HepG2 (cell line): Measurements from ENCODE around the gene PKDREJ. TPM values are rescaled to one million over a fixed set of nuclear protein-coding genes. Genes with fewer than 3 reads are reported as not detected.

Experiments used
- ATAC-seq: fragments of 200-7000 bp; cut with Tn5 transposase; 3 replicates; pipeline ENCODE4 v1.9.1; 2020; ENCODE audit warnings: mild to moderate bottlenecking, moderate library complexity
- BruUV-seq: library from RNA; stranded (reverse); fragments of 400-500 nt; replicated peaks from 2 replicates; lab custom pipeline; 2021; lab: Mats Ljungman, UMichigan
- CTCF ChIA-PET: fragments of 300-600 bp; formaldehyde crosslinking; extraction: SDS; loops from one replicate; lab custom pipeline; 2021; ENCODE audit warnings: low total read pairs, inconsistent platforms, low intra/inter-chr PET ratio; lab: Yijun Ruan, JAX
- POLR2A ChIA-PET: fragments of 350-600 bp; sonication (Branson Sonifier 250); formaldehyde crosslinking; loops from one replicate; lab custom pipeline; 2020; ENCODE audit warnings: antibody characterized with exemption, inconsistent platforms; lab: Yijun Ruan, JAX
- DNase-seq: peaks from one replicate; pipeline ENCODE4 v3.0.0-alpha.2; 2015; ENCODE audit warnings: low spot score
- FAIRE-seq: peaks from 3 replicates; lab custom pipeline; 2011; peaks lifted over from hg19 to GRCh38; lab: Jason Lieb, UNC
- H2AFZ ChIP-seq: one replicate; pipeline ENCODE4 v1.6.1; 2011; ENCODE audit warnings: low read length, inconsistent platforms
- H3K27ac ChIP-seq: fragments of 300-600 bp; 3 replicates; pipeline ENCODE4 v1.8.0; 2011; ENCODE audit warnings: mixed run types, mild to moderate bottlenecking, mixed read lengths, low read length, inconsistent platforms; ENCODE audit not compliant: insufficient read depth; ENCODE audit errors: extremely low read length
- H3K27me3 ChIP-seq, 2 experiments: fragments of 200-600 bp in 1 of 2; 2 replicates in 1 of 2; 3 replicates in 1 of 2; pipeline versions ENCODE4 v1.6.0 to v1.8.0; 2011; ENCODE audit warnings: low read length in 2 of 2, mild to moderate bottlenecking in 2 of 2, moderate library complexity in 2 of 2, inconsistent platforms in 1 of 2; ENCODE audit not compliant: insufficient read depth in 2 of 2, control insufficient read depth in 1 of 2
- H3K36me3 ChIP-seq, 2 experiments: fragments of 200-600 bp in 1 of 2; replicated peaks in 1 of 2; 2 replicates in 1 of 2; 3 replicates in 1 of 2; pipeline versions ENCODE4 v1.5.1 to v1.8.0; 2011; ENCODE audit warnings: low read length in 2 of 2, inconsistent platforms in 1 of 2; ENCODE audit not compliant: insufficient read depth in 2 of 2, control insufficient read depth in 1 of 2
- H3K4me1 ChIP-seq: 2 replicates; pipeline ENCODE4 v1.5.1; 2012; ENCODE audit warnings: low read length, inconsistent platforms; ENCODE audit not compliant: insufficient read depth
- H3K4me2 ChIP-seq: 2 replicates; pipeline ENCODE4 v1.6.0; 2011; ENCODE audit warnings: low read depth, low read length, inconsistent platforms
- H3K4me3 ChIP-seq, 3 experiments: fragments of 200-600 bp in 1 of 3; sonication (generic), shearing (Covaris generic) in 1 of 3; replicated peaks in 1 of 3; 2 replicates each; pipeline ENCODE4 v1.5.1; 2011 to 2016; ENCODE audit warnings: low read length in 3 of 3, inconsistent platforms in 2 of 3, low read depth in 2 of 3, mild to moderate bottlenecking in 2 of 3, control low read depth in 1 of 3, mixed read lengths in 1 of 3; ENCODE audit not compliant: insufficient read depth in 1 of 3
- H3K79me2 ChIP-seq: one replicate; pipeline ENCODE4 v1.6.1; 2011; ENCODE audit warnings: low read length, inconsistent platforms; ENCODE audit not compliant: insufficient read depth
- H3K9ac ChIP-seq: 2 replicates; pipeline ENCODE4 v1.6.0; 2011; ENCODE audit warnings: mild to moderate bottlenecking, low read depth, low read length, inconsistent platforms; ENCODE audit not compliant: insufficient read depth
- H3K9me3 ChIP-seq: 2 replicates; pipeline ENCODE4 v1.5.1; 2012; ENCODE audit warnings: mild to moderate bottlenecking, low read length
- H4K20me1 ChIP-seq: 2 replicates; pipeline ENCODE4 v1.6.0; 2011; ENCODE audit warnings: inconsistent platforms, mild to moderate bottlenecking, low read length, moderate library complexity; ENCODE audit not compliant: insufficient read depth
- AGO2 ChIP-seq: fragments of 200-400 bp; formaldehyde crosslinking; optimal IDR thresholded peaks from 2 replicates; pipeline ENCODE3; 2017; ENCODE audit warnings: mild to moderate bottlenecking, low read depth, low read length, moderate library complexity
- ATF1 ChIP-seq: IDR thresholded peaks from 2 replicates; pipeline ENCODE4 v1.6.1; 2016; ENCODE audit warnings: mild to moderate bottlenecking, control low read depth
- CENPT ChIP-seq: sonication (generic); formaldehyde crosslinking; IDR thresholded peaks from 2 replicates; pipeline ENCODE4 v1.8.0; 2022; ENCODE audit warnings: low read depth, mild to moderate bottlenecking, moderate library complexity, missing genetic modification reagents
- GABPB1 ChIP-seq: IDR thresholded peaks from 2 replicates; pipeline ENCODE4 v1.6.1; 2016; ENCODE audit warnings: mild to moderate bottlenecking, missing genetic modification reagents, moderate library complexity, missing compliant biosample characterization
- GLI4 ChIP-seq: sonication (generic); formaldehyde crosslinking; IDR thresholded peaks from 2 replicates; pipeline ENCODE4 v1.5.1; 2020; ENCODE audit warnings: missing genetic modification reagents, mild to moderate bottlenecking, moderate library complexity, borderline replicate concordance
- HNRNPH1 ChIP-seq: fragments of 200-400 bp; formaldehyde crosslinking; optimal IDR thresholded peaks from 2 replicates; pipeline ENCODE3; 2017; ENCODE audit warnings: mild to moderate bottlenecking, low read depth, low read length
- MATR3 ChIP-seq: sonication (generic); formaldehyde crosslinking; IDR thresholded peaks from 2 replicates; pipeline ENCODE4 v1.4.0; 2020; ENCODE audit warnings: missing genetic modification reagents
- POLR2A ChIP-seq, 2 experiments: IDR thresholded peaks; 2 replicates each; pipeline ENCODE4 v1.6.1; 2011; ENCODE audit warnings: low read depth in 2 of 2, low read length in 2 of 2, mild to moderate bottlenecking in 1 of 2, moderate library complexity in 1 of 2; ENCODE audit not compliant: insufficient read depth in 1 of 2
- RBFOX2 ChIP-seq: fragments of 200-400 bp; formaldehyde crosslinking; IDR thresholded peaks from 2 replicates; pipeline ENCODE4 v1.6.1; 2017; ENCODE audit warnings: low read depth, mild to moderate bottlenecking, low read length
- SIX1 ChIP-seq: sonication (generic); formaldehyde crosslinking; IDR thresholded peaks from 2 replicates; pipeline ENCODE4 v1.4.0; 2020; ENCODE audit warnings: missing genetic modification reagents, borderline replicate concordance
- SRY ChIP-seq: sonication (generic); formaldehyde crosslinking; IDR thresholded peaks from 2 replicates; pipeline ENCODE4 v1.8.0; 2022; ENCODE audit warnings: mild to moderate bottlenecking, missing genetic modification reagents
- TP53 ChIP-seq: sonication (generic); formaldehyde crosslinking; conservative IDR thresholded peaks from 2 replicates; pipeline ENCODE4 v1.4.0; 2020; ENCODE audit warnings: missing genetic modification reagents
- ZFP36L1 ChIP-seq: sonication (generic); formaldehyde crosslinking; IDR thresholded peaks from 2 replicates; pipeline ENCODE4 v1.8.0; 2022; ENCODE audit warnings: mild to moderate bottlenecking, missing genetic modification reagents, moderate library complexity
- ZNF138 ChIP-seq: sonication (generic); formaldehyde crosslinking; IDR thresholded peaks from 2 replicates; pipeline ENCODE4 v1.5.0; 2020; ENCODE audit warnings: mild to moderate bottlenecking, low read depth, missing genetic modification reagents
- ZNF562 ChIP-seq: sonication (generic); formaldehyde crosslinking; IDR thresholded peaks from 2 replicates; pipeline ENCODE4 v1.8.0; 2022; ENCODE audit warnings: missing genetic modification reagents, borderline replicate concordance
- ZNF816 ChIP-seq: sonication (generic); formaldehyde crosslinking; IDR thresholded peaks from 2 replicates; pipeline ENCODE4 v1.8.0; 2022; ENCODE audit warnings: missing genetic modification reagents, mild to moderate bottlenecking, borderline replicate concordance
- WGBS: methylation state at CpG from one replicate; pipeline ENCODE4 v1.1.6; 2017; ENCODE audit warnings: low lambda C conversion rate; 5-methylcytosine and 5-hydroxymethylcytosine counted together
- in situ Hi-C: cut with HindIII; loops from 2 replicates; pipeline ENCODE4 v1.10.0; 2017; ENCODE audit warnings: low pct_unique_long_range_greater_than_20kb; ENCODE audit not compliant: extremely low pct_ligation_motif_present
- intact Hi-C: fragments of 100-400 bp; cut with micrococcal nuclease; formaldehyde crosslinking; loops from one replicate; pipeline ENCODE4 v1.10.0; 2022; ENCODE audit not compliant: unreplicated experiment
- polyA plus RNA-seq, 8 experiments: library from polyadenylated mRNA; depleted of rRNA in 3 of 8; stranded (reverse) in 7 of 8; unstranded in 1 of 8; fragments of >200 nt; fragmentation: Illumina TruSeq in 4 of 8; extraction: Trizol in 4 of 8; gene quantifications; 2 replicates each; pipeline versions ENCODE4 v1.2.1 to v1.2.3, GENCODE V29; 2011 to 2016; ENCODE audit warnings: low read depth in 4 of 8, missing spikeins in 1 of 8, mixed read lengths in 1 of 8; ENCODE audit not compliant: insufficient read depth in 1 of 8
- total RNA-seq, 5 experiments: library from RNA; depleted of rRNA; stranded (reverse); fragments of >200 nt; fragmentation: Illumina TruSeq; extraction: Trizol; gene quantifications; 2 replicates each; pipeline ENCODE4 v1.2.3, GENCODE V29; 2016; ENCODE audit warnings: low read depth in 1 of 5
- TF ChIP-seq, protein P1 (sequence below): sonication (generic); formaldehyde crosslinking; IDR thresholded peaks from 2 replicates; pipeline ENCODE4 v1.5.0; 2020; ENCODE audit warnings: mild to moderate bottlenecking, missing genetic modification reagents, borderline replicate concordance

The PKDREJ gene
- total and polyA plus RNA-seq, 2 of the 13 experiments (the other 11 are each of a cell fraction or from before 2014, with no cell fraction given), result not detected

DNA sequence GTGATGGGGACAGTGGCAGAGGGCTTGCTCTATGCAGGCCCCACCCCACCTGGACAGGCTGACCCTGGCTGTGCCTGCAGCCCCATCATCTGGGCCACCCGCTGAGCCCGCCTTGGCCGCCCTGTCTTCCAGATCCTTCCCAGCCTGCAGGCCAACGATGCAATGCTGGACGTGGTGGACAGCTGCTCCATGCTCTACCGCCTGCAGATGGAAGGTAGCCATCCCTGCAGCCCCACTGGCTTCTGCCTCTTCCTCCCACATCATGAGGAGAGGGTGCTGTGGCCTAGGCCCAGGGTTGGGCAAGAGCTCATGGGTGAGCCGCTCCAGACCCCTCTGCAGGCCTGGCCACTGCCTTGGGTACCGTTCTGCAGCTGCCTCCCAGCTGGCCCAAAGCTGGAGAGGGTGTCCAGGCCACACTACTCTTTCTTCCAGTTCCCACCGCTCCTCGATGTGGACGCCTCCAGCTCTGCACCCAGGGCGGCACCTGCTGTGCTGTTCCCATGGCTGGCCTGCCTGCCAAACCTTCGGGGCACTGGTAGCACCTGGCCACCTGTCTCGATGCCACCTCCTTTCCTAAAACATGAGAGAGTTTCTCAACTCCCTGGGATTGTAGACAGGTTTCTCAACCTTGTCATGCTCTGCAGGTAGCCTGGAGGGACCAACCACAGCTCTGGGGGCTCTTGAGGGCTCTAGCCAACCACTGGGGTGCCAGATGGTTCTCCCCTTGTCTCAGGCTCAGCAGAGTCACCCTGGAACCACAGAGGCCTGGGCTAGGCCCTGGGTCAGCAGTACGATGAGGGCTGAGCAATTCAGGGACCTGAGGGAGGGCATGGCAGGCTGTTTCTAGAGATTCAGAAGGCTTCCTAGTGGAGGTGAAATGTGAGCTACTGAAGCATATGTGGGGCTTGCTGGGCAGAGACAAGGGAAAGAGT is 24.1 kb upstream of the PKDREJ start:
- H3K4me2 ChIP-seq, result no peak overlapping the region
- TF ChIP-seq POLR2A (IDR thresholded peaks at IDR 0.05; ENCODE audit: insufficient read depth in 1 of 2, low read depth in 2 of 2, low read length in 2 of 2) (peak in 1 of 2 experiments; percentile 13; a peak in 1 of 4 replicates), RBFOX2 (peak; percentile 63), ZFP36L1 (CRISPR knock-in tag) (no peak), ZNF562 (CRISPR knock-in tag) (no peak), TP53 (CRISPR knock-in tag) (no peak), ZNF138 (CRISPR knock-in tag) (no peak), HNRNPH1 (no peak), MATR3 (no peak), SRY (CRISPR knock-in tag) (0 out of 2 replicates have a peak, but pooled peaks have one; percentile 55), GABPB1 (CRISPR knock-in tag) (no peak), AGO2 (peak; percentile 91), ZNF816 (CRISPR knock-in tag) (no peak), ATF1 (CRISPR knock-in tag) (no peak), SIX1 (CRISPR knock-in tag) (no peak), GLI4 (no peak), CENPT (CRISPR knock-in tag) (no peak)
- TF ChIP-seq, protein P1, sequence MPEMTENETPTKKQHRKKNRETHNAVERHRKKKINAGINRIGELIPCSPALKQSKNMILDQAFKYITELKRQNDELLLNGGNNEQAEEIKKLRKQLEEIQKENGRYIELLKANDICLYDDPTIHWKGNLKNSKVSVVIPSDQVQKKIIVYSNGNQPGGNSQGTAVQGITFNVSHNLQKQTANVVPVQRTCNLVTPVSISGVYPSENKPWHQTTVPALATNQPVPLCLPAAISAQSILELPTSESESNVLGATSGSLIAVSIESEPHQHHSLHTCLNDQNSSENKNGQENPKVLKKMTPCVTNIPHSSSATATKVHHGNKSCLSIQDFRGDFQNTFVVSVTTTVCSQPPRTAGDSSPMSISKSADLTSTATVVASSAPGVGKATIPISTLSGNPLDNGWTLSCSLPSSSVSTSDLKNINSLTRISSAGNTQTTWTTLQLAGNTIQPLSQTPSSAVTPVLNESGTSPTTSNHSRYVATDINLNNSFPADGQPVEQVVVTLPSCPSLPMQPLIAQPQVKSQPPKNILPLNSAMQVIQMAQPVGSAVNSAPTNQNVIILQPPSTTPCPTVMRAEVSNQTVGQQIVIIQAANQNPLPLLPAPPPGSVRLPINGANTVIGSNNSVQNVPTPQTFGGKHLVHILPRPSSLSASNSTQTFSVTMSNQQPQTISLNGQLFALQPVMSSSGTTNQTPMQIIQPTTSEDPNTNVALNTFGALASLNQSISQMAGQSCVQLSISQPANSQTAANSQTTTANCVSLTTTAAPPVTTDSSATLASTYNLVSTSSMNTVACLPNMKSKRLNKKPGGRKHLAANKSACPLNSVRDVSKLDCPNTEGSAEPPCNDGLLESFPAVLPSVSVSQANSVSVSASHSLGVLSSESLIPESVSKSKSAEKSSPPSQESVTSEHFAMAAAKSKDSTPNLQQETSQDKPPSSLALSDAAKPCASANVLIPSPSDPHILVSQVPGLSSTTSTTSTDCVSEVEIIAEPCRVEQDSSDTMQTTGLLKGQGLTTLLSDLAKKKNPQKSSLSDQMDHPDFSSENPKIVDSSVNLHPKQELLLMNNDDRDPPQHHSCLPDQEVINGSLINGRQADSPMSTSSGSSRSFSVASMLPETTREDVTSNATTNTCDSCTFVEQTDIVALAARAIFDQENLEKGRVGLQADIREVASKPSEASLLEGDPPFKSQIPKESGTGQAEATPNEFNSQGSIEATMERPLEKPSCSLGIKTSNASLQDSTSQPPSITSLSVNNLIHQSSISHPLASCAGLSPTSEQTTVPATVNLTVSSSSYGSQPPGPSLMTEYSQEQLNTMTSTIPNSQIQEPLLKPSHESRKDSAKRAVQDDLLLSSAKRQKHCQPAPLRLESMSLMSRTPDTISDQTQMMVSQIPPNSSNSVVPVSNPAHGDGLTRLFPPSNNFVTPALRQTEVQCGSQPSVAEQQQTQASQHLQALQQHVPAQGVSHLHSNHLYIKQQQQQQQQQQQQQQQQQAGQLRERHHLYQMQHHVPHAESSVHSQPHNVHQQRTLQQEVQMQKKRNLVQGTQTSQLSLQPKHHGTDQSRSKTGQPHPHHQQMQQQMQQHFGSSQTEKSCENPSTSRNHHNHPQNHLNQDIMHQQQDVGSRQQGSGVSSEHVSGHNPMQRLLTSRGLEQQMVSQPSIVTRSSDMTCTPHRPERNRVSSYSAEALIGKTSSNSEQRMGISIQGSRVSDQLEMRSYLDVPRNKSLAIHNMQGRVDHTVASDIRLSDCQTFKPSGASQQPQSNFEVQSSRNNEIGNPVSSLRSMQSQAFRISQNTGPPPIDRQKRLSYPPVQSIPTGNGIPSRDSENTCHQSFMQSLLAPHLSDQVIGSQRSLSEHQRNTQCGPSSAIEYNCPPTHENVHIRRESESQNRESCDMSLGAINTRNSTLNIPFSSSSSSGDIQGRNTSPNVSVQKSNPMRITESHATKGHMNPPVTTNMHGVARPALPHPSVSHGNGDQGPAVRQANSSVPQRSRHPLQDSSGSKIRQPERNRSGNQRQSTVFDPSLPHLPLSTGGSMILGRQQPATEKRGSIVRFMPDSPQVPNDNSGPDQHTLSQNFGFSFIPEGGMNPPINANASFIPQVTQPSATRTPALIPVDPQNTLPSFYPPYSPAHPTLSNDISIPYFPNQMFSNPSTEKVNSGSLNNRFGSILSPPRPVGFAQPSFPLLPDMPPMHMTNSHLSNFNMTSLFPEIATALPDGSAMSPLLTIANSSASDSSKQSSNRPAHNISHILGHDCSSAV, result no peak

More for the DNA sequence above, 24.1 kb upstream of the PKDREJ start:
- in situ Hi-C loops (no loop called here), intact Hi-C loops (no loop called here)
- CTCF ChIA-PET, result no interaction called here
- Histone ChIP-seq H3K36me3 (peaks cover 49 to 85% of the 10 kb centered on the region in 2 experiments), H3K79me2 (no peaks in the 10 kb centered on the region), H3K27ac (no peak overlapping the region), H3K9ac (no peak overlapping the region), H2AFZ (no peak overlapping the region), H3K9me3 (no peaks in the 10 kb centered on the region), H3K27me3 (no peaks in the 10 kb centered on the region), H4K20me1 (no peaks in the 10 kb centered on the region), H3K4me3 (no peak overlapping the region), H3K4me1 (no peaks in the 10 kb centered on the region)
- DNase-seq (no peak), FAIRE-seq (no peak), ATAC-seq (no peak)
- WGBS, result 98% methylated on average over 11 of the region's 15 CpGs
- BruUV-seq, result no TSS peak
- POLR2A ChIA-PET, result interaction anchor here (1.0 to 4.2 kb wide), 4 partner anchors 9 to 158 kb away, joined by 3 to 33 read pairs (median 4); partner anchors contain the start of genes GTSE1 and TTC38
